Astrocyte (in vitro differentiated cells and primary cell): ENCODE measurements around the gene DNAH2.

Source experiments
- CTCF ChIP-seq: IDR thresholded peaks from 2 replicates; pipeline ENCODE4 v1.5.1; 2011; ENCODE audit warnings: low read depth, mild to moderate bottlenecking, inconsistent platforms, low read length, moderate library complexity; ENCODE audit not compliant: insufficient read depth
- EZH2 ChIP-seq: IDR thresholded peaks from 2 replicates; pipeline ENCODE4 v1.6.1; 2012; ENCODE audit warnings: mild to moderate bottlenecking, low read length, inconsistent platforms; ENCODE audit not compliant: insufficient read depth

DNA sequence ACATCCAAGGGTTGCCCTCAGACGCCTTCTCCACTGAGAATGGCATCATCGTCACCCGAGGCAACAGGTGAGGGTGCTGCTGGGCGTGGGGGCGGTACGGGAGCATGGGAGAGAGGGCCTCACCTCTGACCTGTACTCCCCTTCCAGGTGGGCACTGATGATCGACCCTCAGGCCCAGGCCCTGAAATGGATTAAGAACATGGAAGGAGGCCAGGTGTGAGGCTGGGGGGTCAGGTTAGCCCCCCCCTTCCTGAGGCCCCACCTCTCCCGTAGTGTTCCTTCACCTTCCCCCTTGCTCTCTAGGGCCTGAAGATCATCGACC, 100.1 kb downstream of the DNAH2 start:
- TF ChIP-seq CTCF: no peak
- TF ChIP-seq EZH2: no peak
